CD4-positive, alpha-beta T cell treated with Interleukin-17A for 4 hours (primary cell): Measurements from ENCODE around the gene APLNR.

Experiments used
- DNase-seq: peaks from one replicate; pipeline ENCODE4 v3.0.0-alpha.2; 2020; ENCODE audit warnings: mixed read lengths

The APLNR gene

GRCh38 chr11:57251037-57251436, 14.0 kb upstream of the APLNR start:
- no peak for DNase-seq

- DNase-seq = peak; percentile 42
These were observed 12.6 kb upstream of the APLNR start for GRCh38 chr11:57249384-57250319.

GRCh38 chr11:57248780-57249383, 11.8 kb upstream of the APLNR start:
- DNase-seq = peak; percentile 7

GRCh38 chr11:57244911-57245310, 7.9 kb upstream of the APLNR start:
- no peak for DNase-seq

GRCh38 chr11:57241353-57241972, 4.4 kb upstream of the APLNR start:
- no peak for DNase-seq

GRCh38 chr11:57240757-57241156, 3.7 kb upstream of the APLNR start:
- no peak for DNase-seq

- DNase-seq = no peak
These were observed 3.0 kb upstream of the APLNR start for GRCh38 chr11:57240007-57240406.

- DNase-seq = no peak
These were observed 2.3 kb upstream of the APLNR start for GRCh38 chr11:57239348-57239747.

- no peak for DNase-seq
These were observed 1.0 kb downstream of the APLNR start for GRCh38 chr11:57235761-57236703.

GRCh38 chr11:57233702-57234101, 3.3 kb downstream of the APLNR start:
- DNase-seq = no peak

- DNase-seq = no peak
These were observed 5.4 kb downstream of the APLNR start for GRCh38 chr11:57231539-57232253.

- DNase-seq = no peak
These were observed 6.1 kb downstream of the APLNR start for GRCh38 chr11:57230791-57231538.

- DNase-seq = no peak
These were observed 6.7 kb downstream of the APLNR start for GRCh38 chr11:57230316-57230715.

GRCh38 chr11:57228600-57228999, 8.4 kb downstream of the APLNR start:
- no peak for DNase-seq

GRCh38 chr11:57224537-57224936, 12.5 kb downstream of the APLNR start:
- no peak for DNase-seq

GRCh38 chr11:57224128-57224527, 12.9 kb downstream of the APLNR start:
- no peak for DNase-seq

GRCh38 chr11:57223601-57224000, 13.4 kb downstream of the APLNR start:
- no peak for DNase-seq

- no peak for DNase-seq
These were observed 14.8 kb downstream of the APLNR start for GRCh38 chr11:57222239-57222638.

- DNase-seq = no peak
These were observed 17.9 kb downstream of the APLNR start for GRCh38 chr11:57219021-57219627.

GRCh38 chr11:57217053-57217452, 20.0 kb downstream of the APLNR start:
- no peak for DNase-seq

- DNase-seq = no peak
These were observed 20.6 kb downstream of the APLNR start for GRCh38 chr11:57216463-57216862.
